Neutrophil (primary cell): ENCODE data around the gene NUP62CL.

Experiments
- H3K27ac ChIP-seq: fragments of 200-600 bp; sonication (generic); 2 replicates; pipeline ENCODE4 v1.5.1; 2016; ENCODE audit warnings: mild to moderate bottlenecking, moderate library complexity
- H3K27me3 ChIP-seq: fragments of 200-600 bp; sonication (generic); 2 replicates; pipeline ENCODE4 v1.6.0; 2016; ENCODE audit warnings: mild to moderate bottlenecking
- H3K36me3 ChIP-seq: fragments of 200-600 bp; sonication (generic); 2 replicates; pipeline ENCODE4 v1.5.1; 2017
- H3K4me1 ChIP-seq, 2 experiments: fragments of 200-600 bp in 1 of 2; sonication (generic) in 1 of 2; 1 replicate in 1 of 2; 2 replicates in 1 of 2; pipeline versions ENCODE4 v1.5.1 to v1.6.1; 2013 to 2016; ENCODE audit warnings: low read depth in 1 of 2, low read length in 1 of 2, mild to moderate bottlenecking in 1 of 2, moderate library complexity in 1 of 2; ENCODE audit not compliant: control insufficient read depth in 1 of 2, insufficient read depth in 1 of 2
- H3K4me3 ChIP-seq, 2 experiments: fragments of 200-600 bp in 1 of 2; sonication (generic) in 1 of 2; 1 replicate in 1 of 2; 2 replicates in 1 of 2; pipeline ENCODE4 v1.5.1; 2013 to 2016; ENCODE audit warnings: low read depth in 1 of 2, low read length in 1 of 2, mild to moderate bottlenecking in 1 of 2, moderate library complexity in 1 of 2
- H3K9me3 ChIP-seq: fragments of 200-600 bp; sonication (generic); 2 replicates; pipeline ENCODE4 v1.5.1; 2016
- TF ChIP-seq, protein P1 (sequence below): fragments of 200-600 bp; sonication (generic); IDR thresholded peaks from 2 replicates; pipeline ENCODE4 v1.5.1; 2016; ENCODE audit warnings: antibody characterized with exemption

NUP62CL gene

DNA sequence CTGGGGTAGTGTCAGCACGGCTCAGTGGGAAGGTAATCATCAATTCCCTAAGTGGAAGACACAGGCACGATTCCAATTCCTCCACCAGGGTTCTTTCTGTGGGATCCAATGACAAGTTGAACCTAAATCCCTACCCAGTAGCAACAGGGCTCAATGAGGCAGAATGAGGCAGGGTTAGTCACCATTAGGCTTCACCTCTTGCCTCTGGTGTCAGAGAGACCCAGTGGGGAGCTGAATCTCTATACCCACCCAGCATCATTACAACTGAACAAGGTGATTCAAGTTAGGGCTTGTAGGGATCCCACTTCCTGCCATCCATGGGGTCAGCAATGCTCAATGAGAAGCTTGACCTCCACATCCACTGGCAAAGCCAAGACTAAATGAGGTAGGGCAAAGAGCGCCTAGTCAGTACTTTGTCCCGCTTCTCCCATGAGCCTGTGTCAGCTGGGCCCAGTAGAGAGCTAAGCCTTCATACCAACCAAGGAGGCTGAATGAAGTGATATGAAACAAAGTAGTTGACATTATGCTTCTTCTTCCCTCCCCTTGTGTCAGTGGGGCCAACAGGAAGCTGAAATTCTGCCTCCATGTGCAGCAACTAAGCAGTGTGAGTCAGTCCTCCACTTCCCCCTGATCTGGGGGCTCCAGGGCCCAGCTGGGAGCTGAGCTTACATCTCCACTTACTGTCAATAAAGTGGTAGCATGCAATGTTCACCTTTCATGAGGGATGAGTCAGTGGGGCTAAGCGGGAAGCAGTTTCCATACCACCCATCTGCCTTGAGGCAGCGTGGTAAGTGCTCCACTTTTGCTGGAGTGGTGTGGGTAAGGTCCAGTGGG, 51.2 kb downstream of the NUP62CL start:
- Histone ChIP-seq H3K36me3 (no peaks in the 10 kb centered on the region), H3K27ac (no peak overlapping the region), H3K27me3 (peaks cover 6% of the 10 kb centered on the region), H3K4me1 (no peaks in the 10 kb centered on the region), H3K4me3 (no peak overlapping the region), H3K9me3 (no peaks in the 10 kb centered on the region)
- TF ChIP-seq, protein P1, sequence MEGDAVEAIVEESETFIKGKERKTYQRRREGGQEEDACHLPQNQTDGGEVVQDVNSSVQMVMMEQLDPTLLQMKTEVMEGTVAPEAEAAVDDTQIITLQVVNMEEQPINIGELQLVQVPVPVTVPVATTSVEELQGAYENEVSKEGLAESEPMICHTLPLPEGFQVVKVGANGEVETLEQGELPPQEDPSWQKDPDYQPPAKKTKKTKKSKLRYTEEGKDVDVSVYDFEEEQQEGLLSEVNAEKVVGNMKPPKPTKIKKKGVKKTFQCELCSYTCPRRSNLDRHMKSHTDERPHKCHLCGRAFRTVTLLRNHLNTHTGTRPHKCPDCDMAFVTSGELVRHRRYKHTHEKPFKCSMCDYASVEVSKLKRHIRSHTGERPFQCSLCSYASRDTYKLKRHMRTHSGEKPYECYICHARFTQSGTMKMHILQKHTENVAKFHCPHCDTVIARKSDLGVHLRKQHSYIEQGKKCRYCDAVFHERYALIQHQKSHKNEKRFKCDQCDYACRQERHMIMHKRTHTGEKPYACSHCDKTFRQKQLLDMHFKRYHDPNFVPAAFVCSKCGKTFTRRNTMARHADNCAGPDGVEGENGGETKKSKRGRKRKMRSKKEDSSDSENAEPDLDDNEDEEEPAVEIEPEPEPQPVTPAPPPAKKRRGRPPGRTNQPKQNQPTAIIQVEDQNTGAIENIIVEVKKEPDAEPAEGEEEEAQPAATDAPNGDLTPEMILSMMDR = no peak

DNA sequence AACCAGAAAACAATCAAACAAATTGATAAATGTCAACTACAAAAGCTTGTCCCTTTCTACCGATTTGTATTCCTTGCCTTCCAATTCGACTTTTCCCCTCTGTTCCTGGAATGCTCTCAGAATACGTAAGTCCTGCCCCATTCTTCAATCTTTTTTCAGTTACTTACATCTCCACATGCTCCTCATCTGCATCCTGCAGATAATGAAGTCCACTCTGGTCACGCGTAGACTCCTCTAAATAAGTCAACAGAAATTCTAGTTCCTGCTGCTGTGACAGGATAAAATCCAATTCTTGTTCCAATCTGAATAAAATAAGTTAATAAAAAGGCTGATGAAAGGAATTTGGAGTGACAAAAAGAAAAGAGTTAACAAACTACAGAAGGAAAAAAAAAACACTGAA, 53.2 kb downstream of the NUP62CL start:
- Histone ChIP-seq H3K4me1 (no peaks in the 10 kb centered on the region), H3K4me3 (no peak overlapping the region), H3K9me3 (no peaks in the 10 kb centered on the region), H3K36me3 (no peaks in the 10 kb centered on the region), H3K27me3 (peaks cover 6% of the 10 kb centered on the region), H3K27ac (no peak overlapping the region)
- TF ChIP-seq, protein P1 = no peak

DNA sequence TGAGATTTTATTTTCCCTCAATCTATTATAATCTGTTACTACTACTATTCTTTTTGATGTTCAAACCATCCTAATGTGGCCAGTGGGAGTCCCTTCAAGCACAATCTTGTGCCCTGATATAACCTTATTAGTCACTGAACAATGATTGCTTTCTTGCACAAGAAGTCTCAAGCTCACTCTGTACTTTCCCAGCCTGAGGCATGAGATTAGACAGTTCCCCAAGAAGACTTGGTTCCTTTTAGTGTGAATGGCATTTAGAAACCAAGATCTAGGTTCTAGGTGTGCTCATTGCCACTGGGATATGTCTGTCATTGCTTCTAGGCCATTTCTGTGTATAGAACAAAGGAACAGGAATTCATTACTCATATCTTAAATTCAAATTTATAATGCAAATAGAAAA, 59.6 kb downstream of the NUP62CL start:
- H3K9me3 ChIP-seq = no peaks in the 10 kb centered on the region
- no peaks in the 10 kb centered on the region for H3K36me3 ChIP-seq
- H3K4me1 ChIP-seq = no peaks in the 10 kb centered on the region
- no peak overlapping the region for H3K4me3 ChIP-seq
- no peak overlapping the region for H3K27ac ChIP-seq
- TF ChIP-seq, protein P1 = no peak
- no peaks in the 10 kb centered on the region for H3K27me3 ChIP-seq

DNA sequence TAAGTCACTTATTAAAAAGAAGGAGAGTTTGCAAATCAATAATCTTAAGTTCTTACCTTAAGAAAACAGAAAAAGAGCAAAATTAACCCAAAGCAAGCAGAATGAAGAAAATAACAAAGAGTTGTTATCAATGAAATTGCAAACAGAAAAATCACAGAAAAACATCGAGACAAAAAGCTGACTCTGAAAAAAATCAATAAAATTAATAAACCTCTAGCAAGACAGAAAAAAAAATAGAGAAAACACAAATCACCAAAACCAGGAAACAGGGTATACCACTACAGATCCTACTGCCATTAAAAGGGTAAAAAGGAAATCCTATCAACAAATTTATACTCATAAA, 70.3 kb downstream of the NUP62CL start:
- H3K27ac ChIP-seq = no peak overlapping the region
- TF ChIP-seq, protein P1 = no peak
- H3K9me3 ChIP-seq = no peaks in the 10 kb centered on the region
- no peak overlapping the region for H3K4me3 ChIP-seq
- H3K36me3 ChIP-seq = no peaks in the 10 kb centered on the region
- H3K4me1 ChIP-seq = no peaks in the 10 kb centered on the region
- no peaks in the 10 kb centered on the region for H3K27me3 ChIP-seq

DNA sequence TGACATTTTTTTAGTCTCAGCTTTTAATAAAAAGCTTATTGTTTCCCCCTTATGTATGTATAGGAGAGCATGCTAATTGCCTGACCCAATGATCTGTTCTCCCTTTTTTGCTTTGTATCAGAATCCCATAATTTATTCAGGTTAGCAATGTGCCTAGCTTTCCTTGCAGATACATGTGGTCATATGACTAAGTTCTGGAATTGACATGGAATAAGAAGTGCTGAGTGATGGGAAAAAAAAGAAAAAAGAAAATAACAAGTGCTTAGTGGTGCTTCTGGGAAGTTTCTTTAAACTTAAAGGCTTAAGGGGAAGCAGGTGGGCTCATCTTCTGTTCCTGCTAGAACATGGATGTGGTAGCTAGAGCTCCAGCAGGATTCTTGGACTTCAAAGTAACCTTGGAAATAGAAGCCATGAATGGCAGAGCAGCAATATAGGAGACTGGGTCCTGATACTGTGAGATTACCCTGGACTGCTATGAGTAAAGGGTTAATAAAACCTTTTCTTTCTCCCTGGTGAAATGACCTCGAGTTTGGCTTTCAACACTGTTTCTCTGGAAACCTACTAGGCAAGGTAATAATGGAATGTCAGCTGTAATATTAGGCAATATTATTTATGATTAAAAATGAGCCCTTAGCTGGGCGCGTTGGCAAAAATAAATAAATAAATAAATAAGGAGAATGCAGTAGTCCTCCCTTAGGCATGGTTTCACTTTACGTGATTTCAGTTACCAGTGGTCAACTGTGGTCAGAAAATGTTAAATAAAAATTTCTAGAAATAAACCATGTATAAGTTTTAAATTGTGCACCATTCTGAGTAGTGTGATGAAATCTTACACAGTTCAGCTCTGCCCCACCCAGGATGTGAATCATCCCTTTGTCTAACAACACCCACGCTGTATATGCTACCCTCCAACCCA, 70.9 kb downstream of the NUP62CL start:
- H3K27me3 ChIP-seq = no peaks in the 10 kb centered on the region
- H3K27ac ChIP-seq = no peak overlapping the region
- no peaks in the 10 kb centered on the region for H3K4me1 ChIP-seq
- H3K36me3 ChIP-seq = no peaks in the 10 kb centered on the region
- TF ChIP-seq, protein P1 = no peak
- no peaks in the 10 kb centered on the region for H3K9me3 ChIP-seq
- H3K4me3 ChIP-seq = no peak overlapping the region
